Measurements from ENCODE around the gene DCAF11. TPM values are rescaled to one million over a fixed set of nuclear protein-coding genes. Genes with fewer than 3 reads are reported as not detected.

The DCAF11 gene
- total RNA-seq, 4 donors from 2014 or later: 42.9 to 87.4 (median 57.8) TPM

GRCh38 chr14:24137529-24138395, 23.2 kb downstream of the DCAF11 start:
- Histone ChIP-seq H3K4me3 (no peak overlapping the region), H3K4me1 (peaks cover 4 to 7% of the 10 kb centered on the region in 2 donors), H3K27me3 (no peaks in the 10 kb centered on the region), H3K27ac (peak overlapping the region; percentile 90 to 95), H3K9me3 (no peaks in the 10 kb centered on the region), H3K36me3 (no peaks in the 10 kb centered on the region)
- no peak for DNase-seq
- TF ChIP-seq, protein P1, sequence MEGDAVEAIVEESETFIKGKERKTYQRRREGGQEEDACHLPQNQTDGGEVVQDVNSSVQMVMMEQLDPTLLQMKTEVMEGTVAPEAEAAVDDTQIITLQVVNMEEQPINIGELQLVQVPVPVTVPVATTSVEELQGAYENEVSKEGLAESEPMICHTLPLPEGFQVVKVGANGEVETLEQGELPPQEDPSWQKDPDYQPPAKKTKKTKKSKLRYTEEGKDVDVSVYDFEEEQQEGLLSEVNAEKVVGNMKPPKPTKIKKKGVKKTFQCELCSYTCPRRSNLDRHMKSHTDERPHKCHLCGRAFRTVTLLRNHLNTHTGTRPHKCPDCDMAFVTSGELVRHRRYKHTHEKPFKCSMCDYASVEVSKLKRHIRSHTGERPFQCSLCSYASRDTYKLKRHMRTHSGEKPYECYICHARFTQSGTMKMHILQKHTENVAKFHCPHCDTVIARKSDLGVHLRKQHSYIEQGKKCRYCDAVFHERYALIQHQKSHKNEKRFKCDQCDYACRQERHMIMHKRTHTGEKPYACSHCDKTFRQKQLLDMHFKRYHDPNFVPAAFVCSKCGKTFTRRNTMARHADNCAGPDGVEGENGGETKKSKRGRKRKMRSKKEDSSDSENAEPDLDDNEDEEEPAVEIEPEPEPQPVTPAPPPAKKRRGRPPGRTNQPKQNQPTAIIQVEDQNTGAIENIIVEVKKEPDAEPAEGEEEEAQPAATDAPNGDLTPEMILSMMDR (IDR thresholded peaks at IDR 0.05): no peak
- no peak for TF ChIP-seq POLR2A (IDR thresholded peaks at IDR 0.05)
- intact Hi-C loops (cut with DNase I; ENCODE audit: low total_unique reads): no loop called here

GRCh38 chr14:24138396-24139271, 24.1 kb downstream of the DCAF11 start:
- DNase-seq: no peak
- intact Hi-C loops (cut with DNase I; ENCODE audit: low total_unique reads): no loop called here
- no peak overlapping the region for H3K27ac ChIP-seq

DNA sequence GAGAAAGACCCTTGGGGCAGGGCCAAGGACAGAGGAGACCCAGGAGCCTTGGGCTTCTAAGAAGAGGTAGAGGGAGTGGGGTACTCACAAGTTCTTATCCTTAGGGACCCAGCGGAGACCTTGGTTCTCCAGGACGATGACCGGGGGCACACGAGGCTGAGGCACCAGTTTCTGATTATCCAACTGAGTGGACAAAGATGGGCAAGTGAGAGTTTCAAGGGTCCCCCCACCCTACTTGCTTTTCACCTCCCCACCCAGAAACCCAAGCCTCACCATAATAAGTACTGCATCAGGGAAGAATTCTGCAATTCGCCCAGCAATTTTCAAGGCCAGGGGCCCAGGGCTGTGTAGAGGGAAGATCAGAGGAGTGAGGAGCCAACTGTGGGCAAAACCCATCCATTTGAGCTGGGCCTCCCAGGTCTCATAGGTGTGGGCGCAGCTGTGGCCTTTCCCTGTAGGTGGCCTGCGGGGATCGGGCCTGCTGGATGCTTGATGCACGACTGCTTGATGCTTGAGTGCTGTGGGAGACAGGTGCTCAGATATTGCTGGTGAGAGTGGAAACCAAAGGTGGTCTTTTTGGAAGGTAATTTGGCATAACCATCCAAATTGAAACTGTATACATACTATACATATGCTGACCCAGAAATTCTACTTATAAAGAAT, 24.8 kb downstream of the DCAF11 start:
- intact Hi-C loops (cut with DNase I; ENCODE audit: low total_unique reads): no loop called here
- no peaks in the 10 kb centered on the region for H3K36me3 ChIP-seq
- peak overlapping the region in 1 of 2 donors; percentile 27 for H3K27ac ChIP-seq
- TF ChIP-seq, protein P1 (IDR thresholded peaks at IDR 0.05): no peak
- no peak for TF ChIP-seq POLR2A (IDR thresholded peaks at IDR 0.05)
- H3K9me3 ChIP-seq: no peaks in the 10 kb centered on the region
- H3K4me1 ChIP-seq: peaks cover 4 to 7% of the 10 kb centered on the region in 2 donors
- H3K27me3 ChIP-seq: no peaks in the 10 kb centered on the region
- no peak for DNase-seq
- H3K4me3 ChIP-seq: no peak overlapping the region

More at GRCh38 chr14:24138396-24139271, 24.1 kb downstream of the DCAF11 start:
- Histone ChIP-seq H3K4me1 (peaks cover 4 to 7% of the 10 kb centered on the region in 2 donors), H3K36me3 (no peaks in the 10 kb centered on the region), H3K27me3 (no peaks in the 10 kb centered on the region), H3K9me3 (no peaks in the 10 kb centered on the region), H3K4me3 (no peak overlapping the region)
- TF ChIP-seq, protein P1 (IDR thresholded peaks at IDR 0.05): no peak
- no peak for TF ChIP-seq POLR2A (IDR thresholded peaks at IDR 0.05)

- no peaks in the 10 kb centered on the region for H3K36me3 ChIP-seq
- peak; percentile 99 to 100 for DNase-seq
- no peaks in the 10 kb centered on the region for H3K27me3 ChIP-seq
- H3K4me3 ChIP-seq: peak within 1 kb of the TSS; percentile 65 to 92
- H3K4me1 ChIP-seq: peaks cover 4 to 7% of the 10 kb centered on the region in 2 donors
- peak within 1 kb of the TSS; percentile 86 to 90 for H3K27ac ChIP-seq
- TF ChIP-seq, protein P1 (IDR thresholded peaks at IDR 0.05): peak; percentile 41 to 81 (median 66)
- peak; percentile 90 for TF ChIP-seq POLR2A (IDR thresholded peaks at IDR 0.05)
- intact Hi-C loops (cut with DNase I; ENCODE audit: low total_unique reads): no loop called here
- no peaks in the 10 kb centered on the region for H3K9me3 ChIP-seq
These were observed 26.7 kb downstream of the DCAF11 start, which contains the start of gene EMC9 for GRCh38 chr14:24141097-24141880. EMC9 (minus strand) TSS chr14:24141591; CDS start chr14:24141304, 287 bp downstream.

Data from uterus (tissue), 4 donors.